GM12878 (cell line): ENCODE data around the gene KLF7. TPM values are rescaled to one million over a fixed set of nuclear protein-coding genes. Genes with fewer than 3 reads are reported as not detected.

Experiments
- ATAC-seq: fragments of 200-7000 bp; cut with Tn5 transposase; 3 replicates; pipeline ENCODE4 v1.9.1; 2020; ENCODE audit warnings: mild to moderate bottlenecking, moderate library complexity
- BruUV-seq: library from RNA; stranded (reverse); fragments of 400-500 nt; replicated peaks from 2 replicates; lab custom pipeline; 2021; lab: Mats Ljungman, UMichigan
- CTCF ChIA-PET: fragments of 300-600 bp; sonication (Branson Sonifier 250); formaldehyde crosslinking; extraction: SDS; loops from one replicate; lab custom pipeline; 2021; ENCODE audit warnings: inconsistent platforms; lab: Yijun Ruan, JAX
- POLR2A ChIA-PET: fragments of 350-600 bp; formaldehyde crosslinking; extraction: SDS; loops from one replicate; lab custom pipeline; 2021; ENCODE audit warnings: inconsistent platforms; lab: Charles Lee
- RAD21 ChIA-PET: fragments of 300-600 bp; sonication (Branson Sonifier 250); formaldehyde crosslinking; loops from one replicate; lab custom pipeline; 2023; ENCODE audit warnings: antibody characterized with exemption; ENCODE audit not compliant: unreplicated experiment; lab: Charles Lee
- SMC1A ChIA-PET: fragments of 300-600 bp; sonication (Branson Sonifier 250); formaldehyde crosslinking; loops from one replicate; lab custom pipeline; 2023; ENCODE audit not compliant: unreplicated experiment, uncharacterized antibody; lab: Charles Lee
- DNase-seq: peaks from one replicate; pipeline ENCODE4 v3.0.0-alpha.2; 2011; ENCODE audit warnings: low read depth, low spot score
- FAIRE-seq: peaks from 3 replicates; lab custom pipeline; 2011; peaks lifted over from hg19 to GRCh38; lab: Jason Lieb, UNC
- H2AFZ ChIP-seq: 2 replicates; pipeline ENCODE4 v1.6.0; 2011; ENCODE audit warnings: low read depth, low read length, control low read depth; ENCODE audit not compliant: control insufficient read depth
- H3K27ac ChIP-seq: 2 replicates; pipeline ENCODE4 v1.5.1; 2011; ENCODE audit warnings: control low read depth; ENCODE audit not compliant: control insufficient read depth, insufficient read depth
- H3K27me3 ChIP-seq, 2 experiments: replicated peaks in 1 of 2; 2 replicates each; pipeline versions ENCODE4 v1.6.0 to v1.6.1; 2011; ENCODE audit warnings: low read length in 1 of 2; ENCODE audit not compliant: control insufficient read depth in 2 of 2, insufficient read depth in 2 of 2
- H3K36me3 ChIP-seq, 2 experiments: 2 replicates each; pipeline ENCODE4 v1.5.1; 2011; ENCODE audit warnings: low read length in 1 of 2; ENCODE audit not compliant: control insufficient read depth in 2 of 2, insufficient read depth in 2 of 2
- H3K4me1 ChIP-seq: 2 replicates; pipeline ENCODE4 v1.6.1; 2011; ENCODE audit warnings: mild to moderate bottlenecking, low read length, moderate library complexity, mixed read lengths; ENCODE audit not compliant: control insufficient read depth, insufficient read depth
- H3K4me2 ChIP-seq: 2 replicates; pipeline ENCODE4 v1.6.0; 2011; ENCODE audit warnings: control low read depth; ENCODE audit not compliant: control insufficient read depth, insufficient read depth
- H3K4me3 ChIP-seq: fragments of 200-600 bp; sonication (generic); 2 replicates; pipeline ENCODE4 v1.5.1; 2016
- H3K79me2 ChIP-seq: 2 replicates; pipeline ENCODE4 v1.6.0; 2011; ENCODE audit warnings: low read length; ENCODE audit not compliant: control insufficient read depth, insufficient read depth
- H3K9ac ChIP-seq: 2 replicates; pipeline ENCODE4 v1.8.0; 2011; ENCODE audit warnings: low read length, control low read depth, mixed read lengths; ENCODE audit not compliant: control insufficient read depth, insufficient read depth
- H3K9me3 ChIP-seq: replicated peaks from 3 replicates; pipeline ENCODE4 v1.5.1; 2011; ENCODE audit warnings: mild to moderate bottlenecking, low read length; ENCODE audit not compliant: control insufficient read depth, insufficient read depth
- H4K20me1 ChIP-seq: 2 replicates; pipeline ENCODE4 v1.6.0; 2011; ENCODE audit not compliant: control insufficient read depth, insufficient read depth
- BCL3 ChIP-seq: IDR thresholded peaks from 2 replicates; pipeline ENCODE4 v1.6.1; 2011; ENCODE audit warnings: borderline replicate concordance, low read depth, mild to moderate bottlenecking, moderate library complexity, low read length; ENCODE audit not compliant: insufficient read depth, poor library complexity, severe bottlenecking
- CHD1 ChIP-seq: IDR thresholded peaks from 2 replicates; pipeline ENCODE4 v1.6.1; 2012; ENCODE audit warnings: low read depth, low read length, improper control_type of control experiment
- FOXK2 ChIP-seq: fragments of 450-650 bp; IDR thresholded peaks from 2 replicates; pipeline ENCODE4 v1.6.1; 2017; ENCODE audit warnings: mild to moderate bottlenecking, moderate library complexity
- FOXM1 ChIP-seq: IDR thresholded peaks from 2 replicates; pipeline ENCODE4 v1.6.1; 2012; ENCODE audit warnings: low read depth, mild to moderate bottlenecking, inconsistent platforms, low read length, moderate library complexity
- IKZF1 ChIP-seq: fragments of 450-650 bp; conservative IDR thresholded peaks from 2 replicates; pipeline ENCODE4 v1.6.1; 2017; ENCODE audit warnings: antibody characterized with exemption, mild to moderate bottlenecking
- IKZF2 ChIP-seq, 2 experiments: fragments of 450-650 bp; IDR thresholded peaks; 2 replicates each; pipeline ENCODE4 v1.6.1; 2017; ENCODE audit warnings: mild to moderate bottlenecking in 2 of 2, moderate library complexity in 2 of 2
- IRF3 ChIP-seq: fragments of 450-650 bp; IDR thresholded peaks from 2 replicates; pipeline ENCODE4 v1.6.1; 2014; ENCODE audit warnings: mild to moderate bottlenecking
- NFIC ChIP-seq: IDR thresholded peaks from 2 replicates; pipeline ENCODE4 v1.6.1; 2012; ENCODE audit warnings: low read depth, mild to moderate bottlenecking, inconsistent platforms, low read length, moderate library complexity
- NR2F1 ChIP-seq: fragments of 450-650 bp; conservative IDR thresholded peaks from 2 replicates; pipeline ENCODE4 v1.6.1; 2017; ENCODE audit warnings: mild to moderate bottlenecking
- PML ChIP-seq: IDR thresholded peaks from 2 replicates; pipeline ENCODE4 v1.6.1; 2012; ENCODE audit warnings: low read length, inconsistent platforms
- RBBP5 ChIP-seq: fragments of 200-600 bp; sonication (generic); conservative IDR thresholded peaks from 2 replicates; pipeline ENCODE4 v1.6.1; 2016
- SMAD5 ChIP-seq: IDR thresholded peaks from 2 replicates; pipeline ENCODE4 v1.6.1; 2016; ENCODE audit warnings: antibody characterized with exemption, low read depth
- SMARCA5 ChIP-seq: fragments of 450-650 bp; IDR thresholded peaks from 2 replicates; pipeline ENCODE4 v1.6.1; 2017; ENCODE audit warnings: mild to moderate bottlenecking
- ZBTB40 ChIP-seq: fragments of 450-650 bp; IDR thresholded peaks from 2 replicates; pipeline ENCODE4 v1.6.1; 2016; ENCODE audit warnings: mild to moderate bottlenecking, moderate library complexity, borderline replicate concordance
- ZNF384 ChIP-seq: IDR thresholded peaks from 2 replicates; pipeline ENCODE4 v1.6.1; 2012; ENCODE audit warnings: low read depth, mild to moderate bottlenecking, low read length, improper control_type of control experiment, borderline replicate concordance
- WGBS: methylation state at CpG from one replicate; pipeline ENCODE4 v1.1.6; 2016; ENCODE audit warnings: low lambda C conversion rate; ENCODE audit not compliant: insufficient replicate concordance, insufficient coverage; ENCODE audit errors: missing lambda C conversion rate; 5-methylcytosine and 5-hydroxymethylcytosine counted together
- in situ Hi-C: fragments of 300-500 bp; cut with MboI; formaldehyde crosslinking; loops from 9 replicates; pipeline ENCODE4 v1.14.3; 2018; ENCODE audit warnings: mixed read lengths
- intact Hi-C: fragments of 100-400 bp; cut with micrococcal nuclease; formaldehyde crosslinking; loops from one replicate; pipeline ENCODE4 v1.14.2; 2022; ENCODE audit not compliant: unreplicated experiment
- polyA plus RNA-seq, 11 experiments: library from polyadenylated mRNA; depleted of rRNA in 4 of 11; unstranded in 6 of 11; stranded (reverse) in 5 of 11; fragments of >200 nt; fragmentation: Nextera tagmentation in 4 of 11; fragmentation: Illumina TruSeq in 1 of 11; extraction: Ambion mirVana in 4 of 11; extraction: Trizol in 1 of 11; gene quantifications; 1 replicate in 1 of 11; 2 replicates in 10 of 11; pipeline versions ENCODE4 v1.2.1 to v1.2.3, GENCODE V29; 2011 to 2016; ENCODE audit warnings: inconsistent platforms in 2 of 11, missing spikeins in 2 of 11, low read depth in 1 of 11
- total RNA-seq, 4 experiments: library from RNA; depleted of rRNA in 3 of 4; stranded (reverse); fragments of >200 nt in 3 of 4; fragmentation: Illumina TruSeq in 1 of 4; extraction: Trizol in 1 of 4; gene quantifications; 2 replicates each; pipeline versions ENCODE4 v1.2.1 to v1.2.3, GENCODE V29; 2013 to 2021

The KLF7 gene
- total and polyA plus RNA-seq, 10 of the 15 experiments (the other 5 are each of a cell fraction or from before 2014, with no cell fraction given), result 2.4 to 24.8 (median 8.5) TPM

GRCh38 chr2:207157162-207157481 is 8.6 kb downstream of the KLF7 start:
- Histone ChIP-seq H3K9me3 (no peaks in the 10 kb centered on the region), H3K79me2 (peaks cover 66% of the 10 kb centered on the region), H3K36me3 (no peaks in the 10 kb centered on the region), H2AFZ (no peak overlapping the region), H3K27me3 (no peaks in the 10 kb centered on the region), H3K9ac (no peak overlapping the region), H3K27ac (no peak overlapping the region), H3K4me1 (peaks cover 28% of the 10 kb centered on the region), H4K20me1 (no peaks in the 10 kb centered on the region), H3K4me3 (no peak overlapping the region), H3K4me2 (peak overlapping the region; percentile 62)
- ATAC-seq (no peak), DNase-seq (no peak), FAIRE-seq (no peak)
- in situ Hi-C loops (no loop called here), intact Hi-C loops (no loop called here)
- WGBS, result 7% methylated on average over 1 of the region's 1 CpG
- SMC1A ChIA-PET, result interaction anchor here (0.6 to 7.2 kb wide), 8 partner anchors 10 to 441 kb away, joined by 3 to 61 read pairs (median 4); partner anchors contain the start of gene KLF7
- RAD21 ChIA-PET, result interaction anchor here (0.6 to 2.6 kb wide), 4 partner anchors 9 to 96 kb away, joined by 3 to 22 read pairs (median 3); partner anchors contain the start of gene KLF7
- no TSS peak for BruUV-seq
- POLR2A ChIA-PET, result interaction anchor here (1.6 to 5.5 kb wide), 3 partner anchors 8 to 14 kb away, joined by 8 to 46 read pairs (median 20); partner anchors contain the start of gene KLF7
- CTCF ChIA-PET, result interaction anchor here (1.1 to 6.5 kb wide), 3 partner anchors 12 to 181 kb away, joined by 3 to 36 read pairs (median 6); no protein-coding TSS in a partner anchor
- TF ChIP-seq CHD1 (no peak), IKZF2 (IDR thresholded peaks at IDR 0.05) (no peak), IRF3 (no peak), BCL3 (no peak), ZNF384 (peak; percentile 64), RBBP5 (no peak), SMARCA5 (no peak), PML (no peak), FOXM1 (no peak), FOXK2 (no peak), NFIC (peak; percentile 7; the same call in 1 of the 2 replicates), IKZF1 (no peak), ZBTB40 (peak; percentile 84), SMAD5 (no peak), NR2F1 (no peak)
